NCI-H748 (cell line): ENCODE data around the gene BRD2.

Experiments used
- DNase-seq: peaks from one replicate; lab custom pipeline; 2025; ENCODE audit not compliant: unreplicated experiment; lab: John Stamatoyannopoulos, UW

The BRD2 gene

GRCh38 chr6:32947552-32948465 lies 20.6 kb upstream of the BRD2 start:
- peak; percentile 51 for DNase-seq

GRCh38 chr6:32949113-32949512 lies 19.3 kb upstream of the BRD2 start:
- DNase-seq: no peak

- no peak for DNase-seq
Observed at GRCh38 chr6:32950010-32950409, 18.4 kb upstream of the BRD2 start.

GRCh38 chr6:32950449-32950848 lies 17.9 kb upstream of the BRD2 start:
- no peak for DNase-seq

- DNase-seq: peak; percentile 53
Observed at GRCh38 chr6:32952817-32953739, 15.3 kb upstream of the BRD2 start, which contains the start of gene HLA-DMA. Gene HLA-DMA, minus strand, starts transcription at chr6:32953097. Its CDS starts 61 bp downstream, at chr6:32953036.

GRCh38 chr6:32953775-32954174 lies 14.6 kb upstream of the BRD2 start:
- no peak for DNase-seq

- DNase-seq: no peak
Observed at GRCh38 chr6:32954267-32954666, 14.1 kb upstream of the BRD2 start.

GRCh38 chr6:32954986-32955802 lies 13.2 kb upstream of the BRD2 start:
- peak; percentile 62 for DNase-seq

GRCh38 chr6:32956176-32956575 lies 12.2 kb upstream of the BRD2 start:
- no peak for DNase-seq

GRCh38 chr6:32960563-32960962 lies 7.8 kb upstream of the BRD2 start:
- no peak for DNase-seq

- DNase-seq: no peak
Observed at GRCh38 chr6:32962213-32962826, 6.1 kb upstream of the BRD2 start.

- no peak for DNase-seq
Observed at GRCh38 chr6:32963866-32964265, 4.5 kb upstream of the BRD2 start.

- DNase-seq: no peak
Observed at GRCh38 chr6:32964776-32965175, 3.6 kb upstream of the BRD2 start.

GRCh38 chr6:32967151-32968091 lies 973 bp upstream of the BRD2 start:
- peak; percentile 80 for DNase-seq

GRCh38 chr6:32968867-32969684 lies 682 bp downstream of the BRD2 start:
- DNase-seq: peak; percentile 89

- peak; percentile 81 for DNase-seq
Observed at GRCh38 chr6:32969685-32970412, 1.5 kb downstream of the BRD2 start.

GRCh38 chr6:32970413-32971241 lies 2.2 kb downstream of the BRD2 start:
- DNase-seq: peak; percentile 89
